ENCODE measurements around the gene TMEM151B.
A peak's percentile ranks its signal among the peaks of the same experiment; 100 is the strongest.

Gene TMEM151B

GRCh38 chr6:44277763-44278162 lies 7.5 kb downstream of the TMEM151B start:
- DNase-seq = no peak
- Histone ChIP-seq H3K9me3 (ENCODE audit: severe bottlenecking) (no peaks in the 10 kb centered on the region), H3K4me3 (ENCODE audit: low read depth, low read length) (no peak overlapping the region), H3K27ac (peak overlapping the region; percentile 58), H3K36me3 (peaks cover 37% of the 10 kb centered on the region), H3K27me3 (ENCODE audit: insufficient read depth, low read depth, severe bottlenecking) (no peaks in the 10 kb centered on the region)
- TF ChIP-seq CTCF (IDR thresholded peaks at IDR 0.05; ENCODE audit: low read depth, low read length) = no peak

- TF ChIP-seq CTCF (IDR thresholded peaks at IDR 0.05; ENCODE audit: low read depth, low read length) = no peak
- no peaks in the 10 kb centered on the region for H3K9me3 ChIP-seq (ENCODE audit: severe bottlenecking)
- no peak overlapping the region for H3K4me3 ChIP-seq (ENCODE audit: low read depth, low read length)
- peak overlapping the region; percentile 58 for H3K27ac ChIP-seq
- peaks cover 31% of the 10 kb centered on the region for H3K36me3 ChIP-seq
- DNase-seq = peak; percentile 69
- no peaks in the 10 kb centered on the region for H3K27me3 ChIP-seq (ENCODE audit: insufficient read depth, low read depth, severe bottlenecking)
Measured at GRCh38 chr6:44278315-44278714, 8.1 kb downstream of the TMEM151B start.

- no peak for DNase-seq
- Histone ChIP-seq H3K27ac (peak overlapping the region; percentile 58), H3K36me3 (peaks cover 24% of the 10 kb centered on the region), H3K27me3 (ENCODE audit: insufficient read depth, low read depth, severe bottlenecking) (no peaks in the 10 kb centered on the region), H3K9me3 (ENCODE audit: severe bottlenecking) (no peaks in the 10 kb centered on the region), H3K4me3 (ENCODE audit: low read depth, low read length) (no peak overlapping the region)
- TF ChIP-seq CTCF (IDR thresholded peaks at IDR 0.05; ENCODE audit: low read depth, low read length) = no peak
Measured at GRCh38 chr6:44278774-44279697, 8.8 kb downstream of the TMEM151B start.

- no peaks in the 10 kb centered on the region for H3K36me3 ChIP-seq
- H3K27ac ChIP-seq = no peak overlapping the region
- H3K9me3 ChIP-seq (ENCODE audit: severe bottlenecking) = no peaks in the 10 kb centered on the region
- no peak for DNase-seq
- no peak overlapping the region for H3K4me3 ChIP-seq (ENCODE audit: low read depth, low read length)
- no peak for TF ChIP-seq CTCF (IDR thresholded peaks at IDR 0.05; ENCODE audit: low read depth, low read length)
- H3K27me3 ChIP-seq (ENCODE audit: insufficient read depth, low read depth, severe bottlenecking) = no peaks in the 10 kb centered on the region
Measured at GRCh38 chr6:44284121-44284520, 13.9 kb downstream of the TMEM151B start.

GRCh38 chr6:44284867-44285266 lies 14.6 kb downstream of the TMEM151B start:
- Histone ChIP-seq H3K27me3 (ENCODE audit: insufficient read depth, low read depth, severe bottlenecking) (no peaks in the 10 kb centered on the region), H3K9me3 (ENCODE audit: severe bottlenecking) (no peaks in the 10 kb centered on the region), H3K4me3 (ENCODE audit: low read depth, low read length) (no peak overlapping the region), H3K36me3 (no peaks in the 10 kb centered on the region), H3K27ac (no peak overlapping the region)
- DNase-seq = no peak
- TF ChIP-seq CTCF (IDR thresholded peaks at IDR 0.05; ENCODE audit: low read depth, low read length) = no peak
